GM04503 (cell line): ENCODE data around the gene EVA1C.
"Not testable (repeated sequence)": the region's sequence is repeated elsewhere in the genome, so short reads cannot be mapped to it uniquely, and the experiment has no call there.

Source experiments
- DNase-seq: peaks from one replicate; pipeline ENCODE4 v3.0.0-alpha.2; 2012; ENCODE audit warnings: low read depth

The EVA1C gene

GRCh38 chr21:32390537-32391224, 21.8 kb upstream of the EVA1C start:
- not testable (repeated sequence) for DNase-seq

GRCh38 chr21:32391755-32392154, 20.8 kb upstream of the EVA1C start:
- DNase-seq, result no peak

- no peak for DNase-seq
These were observed 20.1 kb upstream of the EVA1C start for GRCh38 chr21:32392299-32392879.

GRCh38 chr21:32392880-32393676, 19.4 kb upstream of the EVA1C start, which contains the start of gene URB1:
Gene URB1 (minus strand): TSS chr21:32393012. CDS start chr21:32392910, 102 bp downstream.
- no peak for DNase-seq

GRCh38 chr21:32393677-32394001, 18.9 kb upstream of the EVA1C start:
- DNase-seq, result no peak

GRCh38 chr21:32403201-32403777, 9.2 kb upstream of the EVA1C start:
- DNase-seq, result no peak

- DNase-seq, result no peak
These were observed 6.1 kb upstream of the EVA1C start for GRCh38 chr21:32406405-32406804.

GRCh38 chr21:32410291-32410690, 2.2 kb upstream of the EVA1C start:
- no peak for DNase-seq

GRCh38 chr21:32410916-32411315, 1.6 kb upstream of the EVA1C start:
- DNase-seq, result no peak

GRCh38 chr21:32411350-32412161, 950 bp upstream of the EVA1C start:
- DNase-seq, result no peak

- no peak for DNase-seq
These were observed 554 bp downstream of the EVA1C start for GRCh38 chr21:32413015-32413504.

- DNase-seq, result no peak
These were observed 1.4 kb downstream of the EVA1C start for GRCh38 chr21:32413697-32414578.

GRCh38 chr21:32414579-32415358, 2.3 kb downstream of the EVA1C start:
- DNase-seq, result no peak

- DNase-seq, result no peak
These were observed 3.2 kb downstream of the EVA1C start for GRCh38 chr21:32415451-32416398.

GRCh38 chr21:32418146-32418545, 5.6 kb downstream of the EVA1C start:
- no peak for DNase-seq

- DNase-seq, result no peak
These were observed 9.6 kb downstream of the EVA1C start for GRCh38 chr21:32422064-32422463.

- DNase-seq, result peak; percentile 82
These were observed 11.0 kb downstream of the EVA1C start for GRCh38 chr21:32423320-32424190.

- DNase-seq, result no peak
These were observed 11.7 kb downstream of the EVA1C start for GRCh38 chr21:32424191-32424535.
